Esophagus squamous epithelium (tissue), 5 donors: ENCODE results near the gene SMARCE1. TPM values are rescaled to one million over a fixed set of nuclear protein-coding genes. Genes with fewer than 3 reads are reported as not detected.

ENCODE experiments used
- DNase-seq: peaks from one replicate; lab custom pipeline; 2025; lab: John Stamatoyannopoulos, UW
- H3K27ac ChIP-seq, 4 donors: fragments of 200-600 bp; sonication (generic); one replicate each; pipeline ENCODE4 v1.5.1; 2016 to 2019; ENCODE audit warnings: mild to moderate bottlenecking in 1 of 4
- H3K27me3 ChIP-seq, 4 donors: fragments of 200-600 bp; sonication (generic); 1 replicate in 3 of 4; 2 replicates in 1 of 4; pipeline versions ENCODE4 v1.5.1 to v1.6.0; 2017 to 2021; ENCODE audit warnings: antibody characterized with exemption in 1 of 4
- H3K36me3 ChIP-seq, 3 donors: fragments of 200-600 bp; sonication (generic); one replicate each; pipeline ENCODE4 v1.5.1; 2016 to 2019
- H3K4me1 ChIP-seq, 3 donors: fragments of 200-600 bp; sonication (generic); one replicate each; pipeline ENCODE4 v1.5.1; 2017 to 2019
- H3K4me3 ChIP-seq, 4 donors: fragments of 200-600 bp; sonication (generic); 1 replicate in 3 of 4; 2 replicates in 1 of 4; pipeline ENCODE4 v1.5.1; 2016 to 2019; ENCODE audit warnings: mild to moderate bottlenecking in 2 of 4, moderate library complexity in 1 of 4
- H3K9me3 ChIP-seq, 3 donors: fragments of 200-600 bp; sonication (generic); one replicate each; pipeline ENCODE4 v1.5.1; 2016 to 2019
- POLR2A ChIP-seq, 4 donors: fragments of 450-650 bp; IDR thresholded peaks; one replicate each; pipeline ENCODE4 v1.6.1; 2017; ENCODE audit warnings: antibody characterized with exemption in 4 of 4, mild to moderate bottlenecking in 4 of 4, moderate library complexity in 3 of 4
- WGBS, 2 donors: methylation state at CpG; one replicate each; pipeline ENCODE4 v1.1.5; 2018; 5-methylcytosine and 5-hydroxymethylcytosine counted together
- intact Hi-C: fragments of 100-400 bp; cut with DNase I; formaldehyde crosslinking; loops from one replicate; pipeline ENCODE4 v1.15.0; 2022
- total RNA-seq, 4 donors: library from RNA; depleted of rRNA; stranded (reverse); fragments of >200 nt; gene quantifications; one replicate each; pipeline ENCODE4 v1.1.0, GENCODE V29; 2016
- TF ChIP-seq, protein P1 (sequence below), 6 experiments: fragments of 450-650 bp in 4 of 6; fragments of 200-600 bp in 2 of 6; sonication (generic) in 2 of 6; IDR thresholded peaks; one replicate each; pipeline ENCODE4 v1.5.1; 2016 to 2019; ENCODE audit warnings: antibody characterized with exemption in 6 of 6, mild to moderate bottlenecking in 4 of 6, moderate library complexity in 4 of 6
- donor health status: DM: yes; HTN: yes; CAD: no.

The SMARCE1 gene
- total RNA-seq, 4 donors from 2014 or later: 47.2 to 89.3 (median 62.5) TPM

DNA sequence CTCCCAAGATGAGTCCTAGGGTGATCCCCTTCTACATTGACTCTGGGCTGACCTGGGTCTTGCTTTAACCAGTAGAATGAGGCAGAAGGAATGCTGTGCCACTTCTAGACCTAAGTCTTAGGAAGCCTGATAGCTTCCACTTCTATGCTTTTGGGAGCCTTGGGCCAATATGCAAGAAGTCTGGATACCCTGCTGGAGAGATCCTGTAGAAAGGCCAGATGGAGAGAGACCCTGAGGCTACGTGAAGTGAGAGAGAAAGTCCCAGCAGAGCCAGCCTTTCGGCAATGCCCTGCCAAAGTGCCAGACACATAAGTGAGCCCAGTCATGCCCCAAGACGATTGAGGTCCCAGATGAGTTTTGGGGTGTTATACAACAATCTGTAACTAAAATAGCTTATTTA lies 15.6 kb upstream of the SMARCE1 start:
- H3K27ac ChIP-seq: no peak overlapping the region
- DNase-seq: no peak
- peaks cover 0 to 28% (median 0%) of the 10 kb centered on the region in 4 donors for H3K27me3 ChIP-seq
- intact Hi-C loops: no loop called here
- H3K9me3 ChIP-seq: no peaks in the 10 kb centered on the region
- no peaks in the 10 kb centered on the region for H3K36me3 ChIP-seq
- TF ChIP-seq POLR2A (IDR thresholded peaks at IDR 0.05): no peak
- H3K4me1 ChIP-seq: peaks cover 0 to 9% (median 3%) of the 10 kb centered on the region in 3 donors
- 69 to 73% methylated on average over 3 of the region's 3 CpGs for WGBS, 2 donors
- no peak overlapping the region for H3K4me3 ChIP-seq

DNA sequence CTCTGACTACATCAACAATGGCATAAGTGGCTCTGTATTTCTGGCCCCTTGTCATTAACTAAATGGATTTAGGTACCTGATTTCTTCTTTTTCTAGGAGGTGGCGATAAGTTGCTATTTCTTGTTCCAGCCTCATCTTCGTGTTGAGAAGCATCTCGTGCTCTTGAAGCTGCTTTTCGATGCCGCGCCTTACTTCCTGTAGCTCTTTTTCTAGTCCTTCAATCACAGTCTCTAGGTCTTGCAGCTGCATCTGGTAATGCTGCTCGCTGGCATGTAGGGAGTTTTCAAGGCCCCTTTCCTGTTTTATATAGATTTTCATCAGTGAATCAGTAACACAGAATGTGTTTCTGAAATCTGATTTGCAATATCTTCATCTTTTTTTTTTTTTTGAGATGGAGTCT lies 12.3 kb upstream of the SMARCE1 start:
- H3K9me3 ChIP-seq: no peaks in the 10 kb centered on the region
- no peaks in the 10 kb centered on the region for H3K36me3 ChIP-seq
- WGBS, 2 donors: 75 to 86% methylated on average over 7 of the region's 7 CpGs
- H3K4me3 ChIP-seq: no peak overlapping the region
- intact Hi-C loops: no loop called here
- H3K4me1 ChIP-seq: peaks cover 0 to 4% (median 0%) of the 10 kb centered on the region in 3 donors
- DNase-seq: no peak
- no peak overlapping the region for H3K27ac ChIP-seq
- H3K27me3 ChIP-seq: peaks cover 0 to 10% (median 0%) of the 10 kb centered on the region in 4 donors
- TF ChIP-seq POLR2A (IDR thresholded peaks at IDR 0.05): no peak

DNA sequence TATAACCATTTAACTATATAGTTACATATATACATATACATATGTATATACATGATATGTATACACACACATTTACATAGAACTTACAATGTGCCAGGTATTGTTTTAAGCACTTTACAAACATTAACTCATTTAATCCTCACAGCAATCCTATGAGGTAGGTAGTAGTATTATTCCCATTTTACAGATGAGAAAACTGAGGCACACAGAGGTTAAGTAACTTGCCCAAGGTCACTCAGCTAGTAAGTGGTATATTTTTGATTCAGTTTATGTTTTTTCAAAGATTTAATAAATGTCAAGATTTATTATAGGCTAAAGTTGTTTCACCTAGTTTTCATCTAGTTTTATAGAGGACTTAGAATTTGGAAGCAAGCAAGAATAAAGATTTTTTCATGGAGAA lies 10.8 kb upstream of the SMARCE1 start:
- intact Hi-C loops: no loop called here
- no peak for DNase-seq
- peaks cover 0 to under 1% (median 0%) of the 10 kb centered on the region in 3 donors for H3K4me1 ChIP-seq
- no peak overlapping the region for H3K4me3 ChIP-seq
- no peaks in the 10 kb centered on the region for H3K36me3 ChIP-seq
- H3K9me3 ChIP-seq: no peaks in the 10 kb centered on the region
- no peak for TF ChIP-seq POLR2A (IDR thresholded peaks at IDR 0.05)
- TF ChIP-seq, protein P1, sequence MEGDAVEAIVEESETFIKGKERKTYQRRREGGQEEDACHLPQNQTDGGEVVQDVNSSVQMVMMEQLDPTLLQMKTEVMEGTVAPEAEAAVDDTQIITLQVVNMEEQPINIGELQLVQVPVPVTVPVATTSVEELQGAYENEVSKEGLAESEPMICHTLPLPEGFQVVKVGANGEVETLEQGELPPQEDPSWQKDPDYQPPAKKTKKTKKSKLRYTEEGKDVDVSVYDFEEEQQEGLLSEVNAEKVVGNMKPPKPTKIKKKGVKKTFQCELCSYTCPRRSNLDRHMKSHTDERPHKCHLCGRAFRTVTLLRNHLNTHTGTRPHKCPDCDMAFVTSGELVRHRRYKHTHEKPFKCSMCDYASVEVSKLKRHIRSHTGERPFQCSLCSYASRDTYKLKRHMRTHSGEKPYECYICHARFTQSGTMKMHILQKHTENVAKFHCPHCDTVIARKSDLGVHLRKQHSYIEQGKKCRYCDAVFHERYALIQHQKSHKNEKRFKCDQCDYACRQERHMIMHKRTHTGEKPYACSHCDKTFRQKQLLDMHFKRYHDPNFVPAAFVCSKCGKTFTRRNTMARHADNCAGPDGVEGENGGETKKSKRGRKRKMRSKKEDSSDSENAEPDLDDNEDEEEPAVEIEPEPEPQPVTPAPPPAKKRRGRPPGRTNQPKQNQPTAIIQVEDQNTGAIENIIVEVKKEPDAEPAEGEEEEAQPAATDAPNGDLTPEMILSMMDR (IDR thresholded peaks at IDR 0.05): no peak
- peaks cover 0 to 5% (median 0%) of the 10 kb centered on the region in 4 donors for H3K27me3 ChIP-seq
- no peak overlapping the region for H3K27ac ChIP-seq

DNA sequence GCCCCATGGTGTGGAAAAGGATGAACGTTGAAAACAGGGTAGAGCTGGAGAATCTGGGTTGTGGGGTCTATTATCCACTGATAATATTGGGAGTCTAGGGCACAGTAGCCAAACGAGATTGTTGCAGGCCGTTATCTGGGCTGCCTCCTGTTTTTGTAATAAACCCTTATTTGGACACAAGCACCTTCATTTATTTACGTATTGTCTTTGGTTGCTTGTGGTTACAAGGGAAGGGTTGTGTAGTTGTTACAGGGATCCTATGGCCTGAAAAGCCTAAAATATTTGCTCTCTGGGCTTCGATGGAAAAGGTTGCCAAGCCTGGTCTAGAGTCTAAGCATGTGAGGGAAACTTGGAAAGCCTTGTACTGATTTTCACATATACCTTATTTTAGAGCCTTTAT lies 4.3 kb upstream of the SMARCE1 start:
- intact Hi-C loops: no loop called here
- no peak for TF ChIP-seq POLR2A (IDR thresholded peaks at IDR 0.05)
- TF ChIP-seq, protein P1 (IDR thresholded peaks at IDR 0.05): no peak
- H3K9me3 ChIP-seq: no peaks in the 10 kb centered on the region
- no peaks in the 10 kb centered on the region for H3K27me3 ChIP-seq
- no peaks in the 10 kb centered on the region for H3K36me3 ChIP-seq
- DNase-seq: no peak
- H3K4me1 ChIP-seq: peaks cover 7 to 16% (median 7%) of the 10 kb centered on the region in 3 donors
- H3K27ac ChIP-seq: no peak overlapping the region
- WGBS, 2 donors: 64 to 86% methylated on average over 5 of the region's 5 CpGs
- H3K4me3 ChIP-seq: no peak overlapping the region

DNA sequence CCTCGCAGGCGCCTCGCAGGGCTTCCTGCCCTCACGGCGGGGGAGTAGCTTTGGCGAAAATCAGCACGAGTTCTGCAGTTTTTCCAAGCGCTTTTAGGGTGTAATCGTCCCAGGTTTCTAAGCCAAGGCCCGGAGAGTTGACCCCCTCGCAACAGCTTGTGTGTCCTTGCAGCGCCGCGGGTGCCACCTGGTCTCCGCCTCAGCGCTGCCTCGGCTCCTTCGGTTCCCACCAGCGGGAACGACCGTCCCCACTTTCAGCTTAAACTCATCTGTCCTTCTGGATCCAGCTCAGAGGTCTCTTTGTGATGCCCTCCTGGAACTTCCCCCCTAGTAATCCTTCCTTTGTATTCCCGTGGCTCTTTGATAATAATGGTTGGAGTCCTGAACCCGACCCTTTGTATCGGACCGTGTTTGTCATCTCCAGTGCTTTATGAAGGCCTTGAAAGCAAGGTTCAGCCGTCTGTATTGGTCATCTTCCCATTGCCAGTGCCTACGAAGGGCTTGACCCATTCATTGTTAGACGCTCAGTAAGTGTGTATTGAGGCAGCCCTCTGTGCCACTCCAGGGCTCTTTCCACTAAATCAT lies 858 bp upstream of the SMARCE1 start:
- intact Hi-C loops: no loop called here
- 3 to 5% methylated on average over 16 to 21 of the region's 28 CpGs for WGBS, 2 donors
- Histone ChIP-seq H3K4me1 (peaks cover 11 to 47% (median 24%) of the 10 kb centered on the region in 3 donors), H3K9me3 (no peaks in the 10 kb centered on the region), H3K4me3 (peak overlapping the region; percentile 86 to 99 (median 86)), H3K27me3 (no peaks in the 10 kb centered on the region), H3K27ac (peak overlapping the region; percentile 97 to 99 (median 98)), H3K36me3 (peaks cover 0 to 20% (median 0%) of the 10 kb centered on the region in 3 donors)
- no peak for DNase-seq
- TF ChIP-seq POLR2A (IDR thresholded peaks at IDR 0.05): no peak
- TF ChIP-seq, protein P1 (IDR thresholded peaks at IDR 0.05): no peak

DNA sequence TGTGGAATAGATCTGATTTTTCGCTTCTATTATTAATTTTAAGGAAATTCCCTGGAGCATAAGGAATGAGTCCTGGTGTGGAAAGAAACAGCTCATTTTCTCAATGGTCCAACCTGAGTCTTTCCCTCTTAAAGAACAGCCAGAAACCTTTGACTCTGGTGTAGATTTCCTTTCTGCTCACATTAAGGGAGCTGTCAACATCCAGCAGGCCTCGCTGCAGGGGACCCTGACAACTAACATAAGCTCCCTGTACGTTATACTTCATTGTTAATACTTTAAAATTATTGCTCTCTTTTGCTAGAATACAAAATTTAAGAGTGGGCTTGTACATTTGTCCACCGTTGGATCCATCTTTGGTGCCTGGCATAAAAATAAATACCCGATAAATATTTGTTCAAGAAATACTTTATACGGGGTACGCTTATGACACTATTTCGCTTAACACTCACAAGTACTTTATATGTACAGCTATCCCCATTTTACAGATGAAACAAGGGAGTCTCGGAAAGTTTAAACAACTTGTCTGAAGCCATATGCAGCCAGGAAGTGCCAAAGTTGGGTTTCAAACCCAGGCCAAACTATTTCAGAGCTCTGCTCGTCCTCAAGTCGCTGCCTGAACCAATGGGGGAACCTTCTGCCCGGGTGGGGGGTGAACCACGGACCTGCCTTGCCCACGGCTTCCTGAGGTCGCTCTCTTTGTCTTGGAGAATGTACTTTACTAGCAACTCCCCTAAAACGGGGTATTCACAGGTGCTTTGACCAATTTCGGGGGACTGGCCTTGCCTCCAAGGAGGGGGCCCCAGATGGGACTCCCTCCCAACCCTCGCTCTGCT lies 611 bp downstream of the SMARCE1 start:
- intact Hi-C loops: no loop called here
- Histone ChIP-seq H3K9me3 (no peaks in the 10 kb centered on the region), H3K4me3 (peak overlapping the region; percentile 86 to 99 (median 86)), H3K27ac (peak overlapping the region; percentile 97 to 99 (median 98)), H3K36me3 (peaks cover 0 to 35% (median 0%) of the 10 kb centered on the region in 3 donors), H3K4me1 (peaks cover 11 to 44% (median 24%) of the 10 kb centered on the region in 3 donors), H3K27me3 (no peaks in the 10 kb centered on the region)
- whole genome bisulfite sequencing, 2 donors: 12 to 13% methylated on average over 12 to 17 of the region's 18 CpGs
- no peak for DNase-seq
- TF ChIP-seq POLR2A (IDR thresholded peaks at IDR 0.05): no peak
- TF ChIP-seq, protein P1 (IDR thresholded peaks at IDR 0.05): no peak
